ENCODE results near the gene SLC22A23.

The SLC22A23 gene

GRCh38 chr6:3356056-3356823 lies 100.6 kb downstream of the SLC22A23 start:
- Mint-ChIP-seq H3K27ac (no peak overlapping the region), H3K27me3 (ENCODE audit: low read depth) (peaks cover 57% of the 10 kb centered on the region), H3K4me1 (ENCODE audit: low read depth) (peaks cover 10% of the 10 kb centered on the region), H3K9me3 (no peaks in the 10 kb centered on the region), H3K4me3 (peak overlapping the region; percentile 63), H3K36me3 (ENCODE audit: low read depth) (no peaks in the 10 kb centered on the region)
- peak; percentile 23 for DNase-seq (ENCODE audit: low spot score)

- Mint-ChIP-seq H3K4me3 (peak overlapping the region; percentile 70), H3K36me3 (ENCODE audit: low read depth) (no peaks in the 10 kb centered on the region), H3K9me3 (no peaks in the 10 kb centered on the region), H3K27me3 (ENCODE audit: low read depth) (peaks cover 57% of the 10 kb centered on the region), H3K27ac (peak overlapping the region; percentile 39), H3K4me1 (ENCODE audit: low read depth) (peaks cover 10% of the 10 kb centered on the region)
- no peak for DNase-seq (ENCODE audit: low spot score)
Measured at GRCh38 chr6:3355358-3356055, 101.3 kb downstream of the SLC22A23 start.

GRCh38 chr6:3355011-3355357 lies 101.9 kb downstream of the SLC22A23 start:
- DNase-seq (ENCODE audit: low spot score), result no peak
- Mint-ChIP-seq H3K4me3 (no peak overlapping the region), H3K9me3 (no peaks in the 10 kb centered on the region), H3K36me3 (ENCODE audit: low read depth) (no peaks in the 10 kb centered on the region), H3K27ac (no peak overlapping the region), H3K27me3 (ENCODE audit: low read depth) (peaks cover 57% of the 10 kb centered on the region), H3K4me1 (ENCODE audit: low read depth) (peaks cover 10% of the 10 kb centered on the region)

GRCh38 chr6:3353939-3354338 lies 102.9 kb downstream of the SLC22A23 start:
- no peaks in the 10 kb centered on the region for H3K36me3 Mint-ChIP-seq (ENCODE audit: low read depth)
- H3K27ac Mint-ChIP-seq, result no peak overlapping the region
- peaks cover 10% of the 10 kb centered on the region for H3K4me1 Mint-ChIP-seq (ENCODE audit: low read depth)
- H3K9me3 Mint-ChIP-seq, result no peaks in the 10 kb centered on the region
- peaks cover 56% of the 10 kb centered on the region for H3K27me3 Mint-ChIP-seq (ENCODE audit: low read depth)
- H3K4me3 Mint-ChIP-seq, result no peak overlapping the region
- no peak for DNase-seq (ENCODE audit: low spot score)

GRCh38 chr6:3353213-3353903 lies 103.5 kb downstream of the SLC22A23 start:
- Mint-ChIP-seq H3K4me1 (ENCODE audit: low read depth) (peaks cover 10% of the 10 kb centered on the region), H3K9me3 (no peaks in the 10 kb centered on the region), H3K36me3 (ENCODE audit: low read depth) (no peaks in the 10 kb centered on the region), H3K27ac (no peak overlapping the region), H3K4me3 (no peak overlapping the region), H3K27me3 (ENCODE audit: low read depth) (peaks cover 56% of the 10 kb centered on the region)
- no peak for DNase-seq (ENCODE audit: low spot score)

GRCh38 chr6:3352678-3353077 lies 104.2 kb downstream of the SLC22A23 start:
- H3K9me3 Mint-ChIP-seq, result no peaks in the 10 kb centered on the region
- peaks cover 10% of the 10 kb centered on the region for H3K4me1 Mint-ChIP-seq (ENCODE audit: low read depth)
- H3K4me3 Mint-ChIP-seq, result no peak overlapping the region
- H3K27ac Mint-ChIP-seq, result no peak overlapping the region
- DNase-seq (ENCODE audit: low spot score), result no peak
- H3K36me3 Mint-ChIP-seq (ENCODE audit: low read depth), result no peaks in the 10 kb centered on the region
- H3K27me3 Mint-ChIP-seq (ENCODE audit: low read depth), result peaks cover 52% of the 10 kb centered on the region

GRCh38 chr6:3351829-3352524 lies 104.9 kb downstream of the SLC22A23 start:
- Mint-ChIP-seq H3K27ac (no peak overlapping the region), H3K4me3 (no peak overlapping the region), H3K27me3 (ENCODE audit: low read depth) (peaks cover 56% of the 10 kb centered on the region), H3K9me3 (no peaks in the 10 kb centered on the region), H3K4me1 (ENCODE audit: low read depth) (peaks cover 10% of the 10 kb centered on the region), H3K36me3 (ENCODE audit: low read depth) (no peaks in the 10 kb centered on the region)
- no peak for DNase-seq (ENCODE audit: low spot score)

- Mint-ChIP-seq H3K27me3 (ENCODE audit: low read depth) (peaks cover 51% of the 10 kb centered on the region), H3K27ac (no peak overlapping the region), H3K4me3 (no peak overlapping the region), H3K9me3 (no peaks in the 10 kb centered on the region), H3K36me3 (ENCODE audit: low read depth) (no peaks in the 10 kb centered on the region), H3K4me1 (ENCODE audit: low read depth) (peaks cover 5% of the 10 kb centered on the region)
- no peak for DNase-seq (ENCODE audit: low spot score)
Measured at GRCh38 chr6:3351105-3351676, 105.7 kb downstream of the SLC22A23 start.

GRCh38 chr6:3350252-3350796 lies 106.5 kb downstream of the SLC22A23 start:
- Mint-ChIP-seq H3K27ac (no peak overlapping the region), H3K9me3 (no peaks in the 10 kb centered on the region), H3K36me3 (ENCODE audit: low read depth) (no peaks in the 10 kb centered on the region), H3K27me3 (ENCODE audit: low read depth) (peaks cover 48% of the 10 kb centered on the region), H3K4me3 (no peak overlapping the region), H3K4me1 (ENCODE audit: low read depth) (no peaks in the 10 kb centered on the region)
- DNase-seq (ENCODE audit: low spot score), result no peak

GRCh38 chr6:3349388-3350251 lies 107.2 kb downstream of the SLC22A23 start:
- Mint-ChIP-seq H3K27ac (no peak overlapping the region), H3K27me3 (ENCODE audit: low read depth) (peaks cover 41% of the 10 kb centered on the region), H3K4me3 (no peak overlapping the region), H3K36me3 (ENCODE audit: low read depth) (no peaks in the 10 kb centered on the region), H3K4me1 (ENCODE audit: low read depth) (no peaks in the 10 kb centered on the region), H3K9me3 (no peaks in the 10 kb centered on the region)
- DNase-seq (ENCODE audit: low spot score), result no peak

- no peak overlapping the region for H3K27ac Mint-ChIP-seq
Measured at GRCh38 chr6:3348821-3349220, 108.0 kb downstream of the SLC22A23 start.

GRCh38 chr6:3347826-3348225 lies 109.0 kb downstream of the SLC22A23 start:
- Mint-ChIP-seq H3K27ac (no peak overlapping the region), H3K4me3 (no peak overlapping the region), H3K36me3 (ENCODE audit: low read depth) (no peaks in the 10 kb centered on the region), H3K4me1 (ENCODE audit: low read depth) (no peaks in the 10 kb centered on the region), H3K27me3 (ENCODE audit: low read depth) (peaks cover 30% of the 10 kb centered on the region), H3K9me3 (no peaks in the 10 kb centered on the region)
- DNase-seq (ENCODE audit: low spot score), result no peak

More at GRCh38 chr6:3348821-3349220, 108.0 kb downstream of the SLC22A23 start:
- peaks cover 33% of the 10 kb centered on the region for H3K27me3 Mint-ChIP-seq (ENCODE audit: low read depth)
- H3K9me3 Mint-ChIP-seq, result no peaks in the 10 kb centered on the region
- no peaks in the 10 kb centered on the region for H3K36me3 Mint-ChIP-seq (ENCODE audit: low read depth)
- no peaks in the 10 kb centered on the region for H3K4me1 Mint-ChIP-seq (ENCODE audit: low read depth)
- H3K4me3 Mint-ChIP-seq, result no peak overlapping the region
- DNase-seq (ENCODE audit: low spot score), result no peak

- Mint-ChIP-seq H3K9me3 (no peaks in the 10 kb centered on the region), H3K36me3 (ENCODE audit: low read depth) (no peaks in the 10 kb centered on the region), H3K4me3 (no peak overlapping the region), H3K4me1 (ENCODE audit: low read depth) (no peaks in the 10 kb centered on the region), H3K27me3 (ENCODE audit: low read depth) (peaks cover 32% of the 10 kb centered on the region), H3K27ac (no peak overlapping the region)
- DNase-seq (ENCODE audit: low spot score), result no peak
Measured at GRCh38 chr6:3347247-3347646, 109.6 kb downstream of the SLC22A23 start.

Measured in T-helper 2 cell treated with Interferon-gamma antibody and Interleukin-4, amounts not matched to agents 5 μg/mL and 100 μg/mL, for 36 hours (primary cell).